ENCODE data around the gene ADGRB2.

- TF ChIP-seq, protein P1, sequence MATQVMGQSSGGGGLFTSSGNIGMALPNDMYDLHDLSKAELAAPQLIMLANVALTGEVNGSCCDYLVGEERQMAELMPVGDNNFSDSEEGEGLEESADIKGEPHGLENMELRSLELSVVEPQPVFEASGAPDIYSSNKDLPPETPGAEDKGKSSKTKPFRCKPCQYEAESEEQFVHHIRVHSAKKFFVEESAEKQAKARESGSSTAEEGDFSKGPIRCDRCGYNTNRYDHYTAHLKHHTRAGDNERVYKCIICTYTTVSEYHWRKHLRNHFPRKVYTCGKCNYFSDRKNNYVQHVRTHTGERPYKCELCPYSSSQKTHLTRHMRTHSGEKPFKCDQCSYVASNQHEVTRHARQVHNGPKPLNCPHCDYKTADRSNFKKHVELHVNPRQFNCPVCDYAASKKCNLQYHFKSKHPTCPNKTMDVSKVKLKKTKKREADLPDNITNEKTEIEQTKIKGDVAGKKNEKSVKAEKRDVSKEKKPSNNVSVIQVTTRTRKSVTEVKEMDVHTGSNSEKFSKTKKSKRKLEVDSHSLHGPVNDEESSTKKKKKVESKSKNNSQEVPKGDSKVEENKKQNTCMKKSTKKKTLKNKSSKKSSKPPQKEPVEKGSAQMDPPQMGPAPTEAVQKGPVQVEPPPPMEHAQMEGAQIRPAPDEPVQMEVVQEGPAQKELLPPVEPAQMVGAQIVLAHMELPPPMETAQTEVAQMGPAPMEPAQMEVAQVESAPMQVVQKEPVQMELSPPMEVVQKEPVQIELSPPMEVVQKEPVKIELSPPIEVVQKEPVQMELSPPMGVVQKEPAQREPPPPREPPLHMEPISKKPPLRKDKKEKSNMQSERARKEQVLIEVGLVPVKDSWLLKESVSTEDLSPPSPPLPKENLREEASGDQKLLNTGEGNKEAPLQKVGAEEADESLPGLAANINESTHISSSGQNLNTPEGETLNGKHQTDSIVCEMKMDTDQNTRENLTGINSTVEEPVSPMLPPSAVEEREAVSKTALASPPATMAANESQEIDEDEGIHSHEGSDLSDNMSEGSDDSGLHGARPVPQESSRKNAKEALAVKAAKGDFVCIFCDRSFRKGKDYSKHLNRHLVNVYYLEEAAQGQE (IDR thresholded peaks at IDR 0.05; ENCODE audit: insufficient read depth in 1 of 2, low read depth in 2 of 2, low read length in 1 of 2): no peak
- TF ChIP-seq, protein P2, sequence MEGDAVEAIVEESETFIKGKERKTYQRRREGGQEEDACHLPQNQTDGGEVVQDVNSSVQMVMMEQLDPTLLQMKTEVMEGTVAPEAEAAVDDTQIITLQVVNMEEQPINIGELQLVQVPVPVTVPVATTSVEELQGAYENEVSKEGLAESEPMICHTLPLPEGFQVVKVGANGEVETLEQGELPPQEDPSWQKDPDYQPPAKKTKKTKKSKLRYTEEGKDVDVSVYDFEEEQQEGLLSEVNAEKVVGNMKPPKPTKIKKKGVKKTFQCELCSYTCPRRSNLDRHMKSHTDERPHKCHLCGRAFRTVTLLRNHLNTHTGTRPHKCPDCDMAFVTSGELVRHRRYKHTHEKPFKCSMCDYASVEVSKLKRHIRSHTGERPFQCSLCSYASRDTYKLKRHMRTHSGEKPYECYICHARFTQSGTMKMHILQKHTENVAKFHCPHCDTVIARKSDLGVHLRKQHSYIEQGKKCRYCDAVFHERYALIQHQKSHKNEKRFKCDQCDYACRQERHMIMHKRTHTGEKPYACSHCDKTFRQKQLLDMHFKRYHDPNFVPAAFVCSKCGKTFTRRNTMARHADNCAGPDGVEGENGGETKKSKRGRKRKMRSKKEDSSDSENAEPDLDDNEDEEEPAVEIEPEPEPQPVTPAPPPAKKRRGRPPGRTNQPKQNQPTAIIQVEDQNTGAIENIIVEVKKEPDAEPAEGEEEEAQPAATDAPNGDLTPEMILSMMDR (IDR thresholded peaks at IDR 0.05): no peak
- TF ChIP-seq POLR2AphosphoS5 (IDR thresholded peaks at IDR 0.05; ENCODE audit: low read depth, low read length): no peak
Observed at GRCh38 chr1:31796707-31797106, 32.6 kb upstream of the ADGRB2 start.
